ENCODE data around the gene SLAMF1. TPM values are rescaled to one million over a fixed set of nuclear protein-coding genes. Genes with fewer than 3 reads are reported as not detected.

The SLAMF1 gene
- total and polyA plus RNA-seq, 2 donors (not counting 1 experiment from before 2014, with no cell fraction given) = 20.7 to 42.3 TPM

GRCh38 chr1:160676869-160677597, 30.2 kb upstream of the SLAMF1 start:
- 92% methylated on average over 6 of the region's 13 CpGs for WGBS (ENCODE audit: insufficient coverage)

More at GRCh38 chr1:160676869-160677597, 30.2 kb upstream of the SLAMF1 start:
- no peak overlapping the region for H3K4me3 Mint-ChIP-seq
- H3K4me1 Mint-ChIP-seq = peaks cover 21% of the 10 kb centered on the region
- Histone ChIP-seq H3K36me3 (replicated peaks in 1 of 2; ENCODE audit: control extremely low read depth in 1 of 2, control insufficient read depth in 1 of 2, extremely low read depth in 1 of 2, insufficient read depth in 2 of 2, low read length in 1 of 2) (peaks cover 3 to 55% of the 10 kb centered on the region in 2 experiments), H3K9ac (ENCODE audit: low read length) (no peak overlapping the region), H3K27ac (ENCODE audit: low read length in 2 of 2) (no peak overlapping the region), H3K9me3 (ENCODE audit: control extremely low read depth in 1 of 3, control insufficient read depth in 2 of 3, insufficient read depth in 1 of 3, low read length in 2 of 3) (no peaks in the 10 kb centered on the region), H3K27me3 (replicated peaks in 1 of 4; ENCODE audit: control extremely low read depth in 1 of 4, control insufficient read depth in 3 of 4, insufficient read depth in 4 of 4, low read length in 3 of 4) (no peaks in the 10 kb centered on the region), H2AFZ (ENCODE audit: insufficient read depth, low read depth, low read length, poor library complexity, severe bottlenecking) (no peak overlapping the region), H4K20me1 (ENCODE audit: control insufficient read depth, insufficient read depth, low read length, poor library complexity, severe bottlenecking) (peaks cover 9% of the 10 kb centered on the region), H3K79me2 (ENCODE audit: control insufficient read depth, insufficient read depth, low read length) (peaks cover 35% of the 10 kb centered on the region), H3K4me2 (replicated peaks; ENCODE audit: low read depth, low read length, poor library complexity, severe bottlenecking) (no peak overlapping the region), H3K4me3 (ENCODE audit: control extremely low read depth in 1 of 5, extremely low read depth in 1 of 5, insufficient read depth in 1 of 5, low read depth in 2 of 5, low read length in 4 of 5) (no peak overlapping the region), H3K4me1 (ENCODE audit: control insufficient read depth in 2 of 2, insufficient read depth in 2 of 2, low read length in 2 of 2) (peaks cover 41 to 50% of the 10 kb centered on the region in 2 donors)
- intact Hi-C loops (cut with micrococcal nuclease) = no loop called here
- H3K27ac Mint-ChIP-seq = no peak overlapping the region
- no peak for DNase-seq
- no peaks in the 10 kb centered on the region for H3K9me3 Mint-ChIP-seq (ENCODE audit: insufficient read depth)
- no peaks in the 10 kb centered on the region for H3K27me3 Mint-ChIP-seq
- ChIA-PET CTCF (interaction anchor here (1.8 to 7.7 kb wide), 3 partner anchors 30 to 278 kb away, joined by 6 to 123 read pairs (median 64); partner anchors contain the start of gene ITLN2), POLR2A (no interaction called here)
- ATAC-seq (ENCODE audit: low read depth) = no peak
- TF ChIP-seq EZH2 (IDR thresholded peaks at IDR 0.05; ENCODE audit: borderline replicate concordance, insufficient read depth, low read depth, low read length, poor library complexity, severe bottlenecking) (no peak), CTCF (IDR thresholded peaks at IDR 0.05) (no peak)
